Liver (tissue), 9 donors: ENCODE data around the gene SH2D2A. TPM values are rescaled to one million over a fixed set of nuclear protein-coding genes. Genes with fewer than 3 reads are reported as not detected.

Experiments used
- DNase-seq: peaks from one replicate; pipeline ENCODE4 v3.0.0-alpha.2; 2017; ENCODE audit warnings: low spot score
- H3K27ac ChIP-seq, 2 donors: one replicate each; pipeline ENCODE4 v1.7.0; 2013; ENCODE audit warnings: inconsistent platforms in 2 of 2, low read length in 2 of 2, control low read depth in 1 of 2, low read depth in 1 of 2, mild to moderate bottlenecking in 1 of 2
- H3K27me3 ChIP-seq, 4 donors: one replicate each; pipeline versions ENCODE4 v1.6.1 to v1.7.0; 2013; ENCODE audit warnings: low read length in 3 of 4, inconsistent platforms in 1 of 4, mild to moderate bottlenecking in 1 of 4, moderate library complexity in 1 of 4; ENCODE audit not compliant: control insufficient read depth in 4 of 4, insufficient read depth in 4 of 4
- H3K36me3 ChIP-seq, 4 donors: one replicate each; pipeline versions ENCODE4 v1.6.1 to v1.7.0; 2013; ENCODE audit warnings: low read length in 3 of 4, mild to moderate bottlenecking in 3 of 4, low read depth in 1 of 4, moderate library complexity in 1 of 4; ENCODE audit not compliant: control insufficient read depth in 4 of 4, insufficient read depth in 3 of 4
- H3K4me1 ChIP-seq, 4 donors: one replicate each; pipeline versions ENCODE4 v1.6.1 to v1.7.0; 2013; ENCODE audit warnings: low read length in 3 of 4, mild to moderate bottlenecking in 3 of 4, moderate library complexity in 1 of 4; ENCODE audit not compliant: control insufficient read depth in 4 of 4, insufficient read depth in 4 of 4
- H3K4me3 ChIP-seq, 3 donors: one replicate each; pipeline versions ENCODE4 v1.6.1 to v1.7.0; 2013; ENCODE audit warnings: low read length in 3 of 3, control low read depth in 1 of 3, low read depth in 1 of 3, mild to moderate bottlenecking in 1 of 3
- H3K9ac ChIP-seq, 2 donors: one replicate each; pipeline ENCODE4 v1.7.0; 2013; ENCODE audit warnings: low read length in 2 of 2, mild to moderate bottlenecking in 2 of 2, moderate library complexity in 2 of 2, control low read depth in 1 of 2, low read depth in 1 of 2
- H3K9me3 ChIP-seq, 4 donors: one replicate each; pipeline versions ENCODE4 v1.6.1 to v1.7.0; 2013; ENCODE audit warnings: low read length in 3 of 4; ENCODE audit not compliant: control insufficient read depth in 4 of 4
- EGR1 ChIP-seq, 2 donors: IDR thresholded peaks; 2 replicates each; pipeline ENCODE4 v1.6.1; 2016 to 2018; ENCODE audit warnings: antibody characterized with exemption in 2 of 2, low read depth in 2 of 2
- FOXA1 ChIP-seq: IDR thresholded peaks from 2 replicates; pipeline ENCODE4 v1.6.1; 2016; ENCODE audit warnings: antibody characterized with exemption
- FOXA2 ChIP-seq: IDR thresholded peaks from 2 replicates; pipeline ENCODE4 v1.6.1; 2016; ENCODE audit warnings: antibody characterized with exemption
- GABPA ChIP-seq, 2 donors: IDR thresholded peaks in 1 of 2; conservative IDR thresholded peaks in 1 of 2; 2 replicates each; pipeline ENCODE4 v1.6.1; 2016; ENCODE audit warnings: antibody characterized with exemption in 2 of 2, mild to moderate bottlenecking in 1 of 2, moderate library complexity in 1 of 2
- HNF4A ChIP-seq, 2 donors: conservative IDR thresholded peaks; 2 replicates each; pipeline ENCODE4 v1.6.1; 2016; ENCODE audit warnings: antibody characterized with exemption in 2 of 2, mild to moderate bottlenecking in 2 of 2
- HNF4G ChIP-seq: IDR thresholded peaks from 2 replicates; pipeline ENCODE4 v1.6.1; 2016; ENCODE audit warnings: antibody characterized with exemption
- JUND ChIP-seq, 2 donors: IDR thresholded peaks; 2 replicates each; pipeline ENCODE4 v1.6.1; 2016; ENCODE audit warnings: antibody characterized with exemption in 2 of 2
- NR2F2 ChIP-seq: IDR thresholded peaks from 2 replicates; pipeline ENCODE4 v1.6.1; 2016; ENCODE audit warnings: antibody characterized with exemption
- RAD21 ChIP-seq, 2 donors: IDR thresholded peaks; 2 replicates each; pipeline ENCODE4 v1.6.1; 2016; ENCODE audit warnings: antibody characterized with exemption in 2 of 2, mild to moderate bottlenecking in 2 of 2
- RXRA ChIP-seq, 2 donors: IDR thresholded peaks; 2 replicates each; pipeline ENCODE4 v1.6.1; 2017 to 2018; ENCODE audit warnings: antibody characterized with exemption in 2 of 2, mild to moderate bottlenecking in 1 of 2
- SP1 ChIP-seq: IDR thresholded peaks from 2 replicates; pipeline ENCODE4 v1.6.1; 2018; ENCODE audit warnings: antibody characterized with exemption, mild to moderate bottlenecking
- TAF1 ChIP-seq: conservative IDR thresholded peaks from 2 replicates; pipeline ENCODE4 v1.6.1; 2016; ENCODE audit warnings: antibody characterized with exemption, mild to moderate bottlenecking
- YY1 ChIP-seq: IDR thresholded peaks from 2 replicates; pipeline ENCODE4 v1.6.1; 2016; ENCODE audit warnings: antibody characterized with exemption, mild to moderate bottlenecking
- WGBS: extraction: QIAGEN DNeasy Blood & Tissue Kit; methylation state at CpG from one replicate; pipeline ENCODE4 v1.1.7; 2013; 5-methylcytosine and 5-hydroxymethylcytosine counted together
- polyA plus RNA-seq, 2 donors: library from polyadenylated mRNA; stranded (reverse) in 1 of 2; unstranded in 1 of 2; fragments of 200-250 nt in 1 of 2; fragments of >200 nt in 1 of 2; fragmentation: Nextera tagmentation in 1 of 2; extraction: Ambion mirVana in 1 of 2; gene quantifications; one replicate each; pipeline versions ENCODE4 v1.2.1 to v1.2.3, GENCODE V29; 2013 to 2015
- total RNA-seq, 2 donors: library from RNA; depleted of rRNA; stranded (reverse); fragments of >200 nt; gene quantifications; one replicate each; pipeline ENCODE4 v1.2.3, GENCODE V29; 2014
- TF ChIP-seq, protein P1 (sequence below): IDR thresholded peaks from 2 replicates; pipeline ENCODE4 v1.6.1; 2016; ENCODE audit warnings: antibody characterized with exemption
- TF ChIP-seq, protein P2 (sequence below): IDR thresholded peaks from 2 replicates; pipeline ENCODE4 v1.6.1; 2016; ENCODE audit warnings: antibody characterized with exemption
- TF ChIP-seq, protein P3 (sequence below): fragments of 150-350 bp; IDR thresholded peaks from 2 replicates; pipeline ENCODE4 v1.5.1; 2017; ENCODE audit warnings: improper control_type of control experiment, low read depth, low read length; ENCODE audit not compliant: missing input control
- TF ChIP-seq, protein P4 (sequence below): IDR thresholded peaks from 2 replicates; pipeline ENCODE4 v1.6.1; 2016; ENCODE audit warnings: antibody characterized with exemption, mild to moderate bottlenecking
- TF ChIP-seq, protein P5 (sequence below): IDR thresholded peaks from 2 replicates; pipeline ENCODE4 v1.6.1; 2016; ENCODE audit warnings: antibody characterized with exemption
- donor health status: healthy.
- donor health status: healthy.
- donor health status: healthy.
- donor health status: healthy.
- donor health status: healthy.

SH2D2A gene
- total and polyA plus RNA-seq, 4 donors, result 0.14 to 0.38 (median 0.24) TPM

DNA sequence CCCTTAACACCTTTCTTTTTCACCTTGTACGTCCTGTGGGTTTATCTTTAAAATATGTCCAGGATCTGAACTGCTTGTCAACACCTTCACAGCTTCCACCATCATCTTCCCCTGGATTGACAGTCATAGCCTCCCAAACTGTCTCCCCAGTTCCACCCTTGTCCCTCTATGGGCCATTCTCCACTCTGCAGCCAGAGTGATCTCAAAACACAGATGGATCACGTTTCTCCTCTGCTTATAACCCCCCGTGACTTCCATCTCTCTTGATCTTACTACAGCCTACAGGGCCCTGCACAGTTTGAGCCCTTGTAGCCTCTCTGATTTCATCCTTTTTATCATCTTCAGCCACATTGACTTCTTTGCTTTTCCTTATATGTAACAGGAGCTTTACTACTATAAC lies 38.0 kb upstream of the SH2D2A start (continued):
- TF ChIP-seq, protein P1, sequence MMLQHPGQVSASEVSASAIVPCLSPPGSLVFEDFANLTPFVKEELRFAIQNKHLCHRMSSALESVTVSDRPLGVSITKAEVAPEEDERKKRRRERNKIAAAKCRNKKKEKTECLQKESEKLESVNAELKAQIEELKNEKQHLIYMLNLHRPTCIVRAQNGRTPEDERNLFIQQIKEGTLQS, result no peak

DNA sequence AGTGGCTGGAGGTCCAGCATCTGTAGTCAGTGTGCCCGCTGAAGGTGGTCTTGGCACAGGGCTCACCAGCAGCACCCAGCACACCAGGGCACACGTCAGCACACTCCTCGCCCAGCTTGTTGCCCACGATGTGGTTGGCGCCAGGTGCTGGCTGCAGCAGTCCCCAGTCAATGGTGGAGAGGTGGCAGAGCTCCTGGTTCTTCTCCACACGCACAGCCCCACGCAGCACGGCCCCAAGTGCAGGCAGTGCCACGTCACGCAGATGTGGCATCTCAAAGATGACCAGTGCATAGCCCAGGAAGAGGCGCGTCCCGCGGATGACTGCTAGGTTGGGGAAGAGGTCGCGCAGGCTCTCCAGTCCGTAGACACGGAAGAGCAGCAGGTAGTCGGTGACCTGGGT lies 37.1 kb upstream of the SH2D2A start:
- Histone ChIP-seq H3K27ac (no peak overlapping the region), H3K9me3 (no peaks in the 10 kb centered on the region), H3K36me3 (no peaks in the 10 kb centered on the region), H3K9ac (no peak overlapping the region), H3K4me1 (peaks cover 0 to 22% (median 10%) of the 10 kb centered on the region in 4 donors), H3K27me3 (no peaks in the 10 kb centered on the region), H3K4me3 (no peak overlapping the region)
- DNase-seq, result no peak
- 96% methylated on average over 19 of the region's 19 CpGs for WGBS
- TF ChIP-seq, protein P2, sequence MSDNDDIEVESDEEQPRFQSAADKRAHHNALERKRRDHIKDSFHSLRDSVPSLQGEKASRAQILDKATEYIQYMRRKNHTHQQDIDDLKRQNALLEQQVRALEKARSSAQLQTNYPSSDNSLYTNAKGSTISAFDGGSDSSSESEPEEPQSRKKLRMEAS, result no peak
- TF ChIP-seq NR2F2, result no peak
- TF ChIP-seq, protein P3, sequence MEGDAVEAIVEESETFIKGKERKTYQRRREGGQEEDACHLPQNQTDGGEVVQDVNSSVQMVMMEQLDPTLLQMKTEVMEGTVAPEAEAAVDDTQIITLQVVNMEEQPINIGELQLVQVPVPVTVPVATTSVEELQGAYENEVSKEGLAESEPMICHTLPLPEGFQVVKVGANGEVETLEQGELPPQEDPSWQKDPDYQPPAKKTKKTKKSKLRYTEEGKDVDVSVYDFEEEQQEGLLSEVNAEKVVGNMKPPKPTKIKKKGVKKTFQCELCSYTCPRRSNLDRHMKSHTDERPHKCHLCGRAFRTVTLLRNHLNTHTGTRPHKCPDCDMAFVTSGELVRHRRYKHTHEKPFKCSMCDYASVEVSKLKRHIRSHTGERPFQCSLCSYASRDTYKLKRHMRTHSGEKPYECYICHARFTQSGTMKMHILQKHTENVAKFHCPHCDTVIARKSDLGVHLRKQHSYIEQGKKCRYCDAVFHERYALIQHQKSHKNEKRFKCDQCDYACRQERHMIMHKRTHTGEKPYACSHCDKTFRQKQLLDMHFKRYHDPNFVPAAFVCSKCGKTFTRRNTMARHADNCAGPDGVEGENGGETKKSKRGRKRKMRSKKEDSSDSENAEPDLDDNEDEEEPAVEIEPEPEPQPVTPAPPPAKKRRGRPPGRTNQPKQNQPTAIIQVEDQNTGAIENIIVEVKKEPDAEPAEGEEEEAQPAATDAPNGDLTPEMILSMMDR, result no peak
- TF ChIP-seq HNF4A (conservative IDR thresholded peaks at IDR 0.05), result no peak
- TF ChIP-seq SP1, result no peak
- no peak for TF ChIP-seq RAD21 (IDR thresholded peaks at IDR 0.05)
- no peak for TF ChIP-seq FOXA2
- TF ChIP-seq, protein P4, sequence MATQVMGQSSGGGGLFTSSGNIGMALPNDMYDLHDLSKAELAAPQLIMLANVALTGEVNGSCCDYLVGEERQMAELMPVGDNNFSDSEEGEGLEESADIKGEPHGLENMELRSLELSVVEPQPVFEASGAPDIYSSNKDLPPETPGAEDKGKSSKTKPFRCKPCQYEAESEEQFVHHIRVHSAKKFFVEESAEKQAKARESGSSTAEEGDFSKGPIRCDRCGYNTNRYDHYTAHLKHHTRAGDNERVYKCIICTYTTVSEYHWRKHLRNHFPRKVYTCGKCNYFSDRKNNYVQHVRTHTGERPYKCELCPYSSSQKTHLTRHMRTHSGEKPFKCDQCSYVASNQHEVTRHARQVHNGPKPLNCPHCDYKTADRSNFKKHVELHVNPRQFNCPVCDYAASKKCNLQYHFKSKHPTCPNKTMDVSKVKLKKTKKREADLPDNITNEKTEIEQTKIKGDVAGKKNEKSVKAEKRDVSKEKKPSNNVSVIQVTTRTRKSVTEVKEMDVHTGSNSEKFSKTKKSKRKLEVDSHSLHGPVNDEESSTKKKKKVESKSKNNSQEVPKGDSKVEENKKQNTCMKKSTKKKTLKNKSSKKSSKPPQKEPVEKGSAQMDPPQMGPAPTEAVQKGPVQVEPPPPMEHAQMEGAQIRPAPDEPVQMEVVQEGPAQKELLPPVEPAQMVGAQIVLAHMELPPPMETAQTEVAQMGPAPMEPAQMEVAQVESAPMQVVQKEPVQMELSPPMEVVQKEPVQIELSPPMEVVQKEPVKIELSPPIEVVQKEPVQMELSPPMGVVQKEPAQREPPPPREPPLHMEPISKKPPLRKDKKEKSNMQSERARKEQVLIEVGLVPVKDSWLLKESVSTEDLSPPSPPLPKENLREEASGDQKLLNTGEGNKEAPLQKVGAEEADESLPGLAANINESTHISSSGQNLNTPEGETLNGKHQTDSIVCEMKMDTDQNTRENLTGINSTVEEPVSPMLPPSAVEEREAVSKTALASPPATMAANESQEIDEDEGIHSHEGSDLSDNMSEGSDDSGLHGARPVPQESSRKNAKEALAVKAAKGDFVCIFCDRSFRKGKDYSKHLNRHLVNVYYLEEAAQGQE, result no peak
- TF ChIP-seq HNF4G, result no peak
- TF ChIP-seq, protein P5, sequence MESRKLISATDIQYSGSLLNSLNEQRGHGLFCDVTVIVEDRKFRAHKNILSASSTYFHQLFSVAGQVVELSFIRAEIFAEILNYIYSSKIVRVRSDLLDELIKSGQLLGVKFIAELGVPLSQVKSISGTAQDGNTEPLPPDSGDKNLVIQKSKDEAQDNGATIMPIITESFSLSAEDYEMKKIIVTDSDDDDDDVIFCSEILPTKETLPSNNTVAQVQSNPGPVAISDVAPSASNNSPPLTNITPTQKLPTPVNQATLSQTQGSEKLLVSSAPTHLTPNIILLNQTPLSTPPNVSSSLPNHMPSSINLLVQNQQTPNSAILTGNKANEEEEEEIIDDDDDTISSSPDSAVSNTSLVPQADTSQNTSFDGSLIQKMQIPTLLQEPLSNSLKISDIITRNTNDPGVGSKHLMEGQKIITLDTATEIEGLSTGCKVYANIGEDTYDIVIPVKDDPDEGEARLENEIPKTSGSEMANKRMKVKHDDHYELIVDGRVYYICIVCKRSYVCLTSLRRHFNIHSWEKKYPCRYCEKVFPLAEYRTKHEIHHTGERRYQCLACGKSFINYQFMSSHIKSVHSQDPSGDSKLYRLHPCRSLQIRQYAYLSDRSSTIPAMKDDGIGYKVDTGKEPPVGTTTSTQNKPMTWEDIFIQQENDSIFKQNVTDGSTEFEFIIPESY, result no peak
- no peak for TF ChIP-seq JUND (IDR thresholded peaks at IDR 0.05)
- TF ChIP-seq YY1, result no peak
- TF ChIP-seq EGR1 (IDR thresholded peaks at IDR 0.05; ENCODE audit: low read depth in 2 of 2), result no peak
- TF ChIP-seq FOXA1, result no peak
- TF ChIP-seq, protein P1, result no peak
- TF ChIP-seq GABPA (IDR thresholded peaks at IDR 0.05 in 1 of 2, conservative IDR thresholded peaks at IDR 0.05 in 1 of 2), result no peak
- no peak for TF ChIP-seq TAF1
- TF ChIP-seq RXRA (IDR thresholded peaks at IDR 0.05), result no peak
